T-helper 22 cell (primary cell): ENCODE data around the gene STIM2.
A peak's percentile ranks its signal among the peaks of the same experiment; 100 is the strongest.
"Not testable (repeated sequence)": the region's sequence is repeated elsewhere in the genome, so short reads cannot be mapped to it uniquely, and the experiment has no call there.

Experiments used
- DNase-seq: peaks from one replicate; pipeline ENCODE4 v3.0.0-alpha.2; 2020; ENCODE audit warnings: low read depth

The STIM2 gene

GRCh38 chr4:26867914-26868684 lies 7.5 kb downstream of the STIM2 start:
- no peak for DNase-seq

DNA sequence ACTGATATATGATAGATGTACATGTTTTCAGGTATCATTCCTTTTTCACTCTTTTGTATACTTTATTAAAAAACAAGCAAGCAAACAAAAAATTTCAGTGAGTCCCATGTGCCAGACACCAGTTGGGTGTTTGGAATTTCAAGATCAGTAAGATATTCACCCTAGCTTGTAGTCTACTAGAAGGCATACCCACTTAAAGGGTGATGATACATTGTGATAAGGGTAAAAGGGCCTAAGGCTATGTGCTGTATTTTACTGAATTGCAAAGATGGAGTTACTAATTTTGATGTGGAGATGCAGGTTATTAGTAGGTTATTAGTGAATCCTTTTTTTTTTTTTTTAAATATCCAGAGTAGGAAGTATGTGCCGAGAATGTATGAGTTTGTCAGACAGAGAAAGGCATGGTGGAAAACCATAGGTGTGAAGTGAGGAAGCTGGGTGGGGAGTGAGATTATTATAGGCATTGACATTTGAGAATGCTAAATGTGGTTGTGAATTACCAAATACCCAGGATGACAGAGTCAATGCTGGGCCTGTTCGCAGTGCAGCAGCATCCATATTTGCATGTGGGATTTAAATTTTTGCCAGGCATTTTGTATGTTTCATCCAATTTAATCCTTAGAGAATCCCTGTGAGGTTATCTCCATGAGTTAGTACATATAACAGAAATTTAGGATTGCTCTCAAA lies 10.1 kb downstream of the STIM2 start:
- no peak for DNase-seq

DNA sequence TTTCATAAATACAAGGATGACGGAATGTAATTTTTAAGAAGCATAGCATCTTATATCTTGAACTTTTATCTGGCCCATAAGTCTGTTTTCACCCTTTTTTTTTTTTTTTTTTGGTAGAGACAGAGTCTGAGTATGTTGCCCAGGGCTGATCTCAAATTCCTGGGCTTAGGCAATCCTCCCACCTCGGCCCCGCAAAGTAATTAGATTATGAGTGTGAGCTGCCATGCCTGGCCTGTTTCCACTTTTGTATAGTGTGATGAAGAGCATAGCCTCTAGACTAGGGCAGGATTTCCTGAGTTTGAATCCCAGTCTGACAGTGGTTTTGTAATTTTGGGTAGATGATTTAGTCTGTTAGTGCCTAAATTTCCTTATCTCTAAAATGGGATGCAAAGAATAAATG lies 11.0 kb downstream of the STIM2 start:
- DNase-seq, result no peak

- DNase-seq, result peak; percentile 56
Measured at GRCh38 chr4:26873391-26874026, 12.9 kb downstream of the STIM2 start.

GRCh38 chr4:26874110-26874509 lies 13.5 kb downstream of the STIM2 start:
- DNase-seq, result no peak

- no peak for DNase-seq
Measured at GRCh38 chr4:26877406-26877805, 16.8 kb downstream of the STIM2 start.

- no peak for DNase-seq
Measured at GRCh38 chr4:26877961-26878360, 17.3 kb downstream of the STIM2 start.

DNA sequence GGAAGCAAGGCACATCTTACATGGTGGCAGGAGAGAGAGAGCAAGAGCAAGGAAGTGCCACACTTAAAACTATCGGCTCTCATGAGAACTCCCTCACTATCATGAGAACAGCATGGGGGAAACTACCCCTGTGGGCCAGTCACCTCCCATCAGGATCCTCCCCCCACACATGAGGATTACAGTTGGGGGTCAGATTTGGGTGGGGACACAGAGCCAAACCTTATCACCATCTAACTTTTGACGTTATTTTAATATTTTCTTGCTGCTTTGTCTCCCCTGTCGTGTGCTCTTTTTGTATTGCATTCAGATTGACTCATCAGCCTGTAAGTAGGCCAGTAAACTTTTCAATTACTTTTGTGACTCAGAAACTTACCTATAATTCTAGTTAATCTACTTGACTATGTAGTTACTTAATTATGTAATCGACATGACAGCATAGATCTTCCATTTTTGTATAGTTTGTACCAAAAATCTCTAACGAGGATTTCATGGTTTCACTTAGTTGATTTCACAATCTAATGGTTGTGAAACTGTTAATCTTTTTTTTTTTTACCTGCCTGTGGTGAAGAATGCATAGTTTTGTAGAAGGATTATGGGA lies 18.3 kb downstream of the STIM2 start:
- DNase-seq, result no peak

DNA sequence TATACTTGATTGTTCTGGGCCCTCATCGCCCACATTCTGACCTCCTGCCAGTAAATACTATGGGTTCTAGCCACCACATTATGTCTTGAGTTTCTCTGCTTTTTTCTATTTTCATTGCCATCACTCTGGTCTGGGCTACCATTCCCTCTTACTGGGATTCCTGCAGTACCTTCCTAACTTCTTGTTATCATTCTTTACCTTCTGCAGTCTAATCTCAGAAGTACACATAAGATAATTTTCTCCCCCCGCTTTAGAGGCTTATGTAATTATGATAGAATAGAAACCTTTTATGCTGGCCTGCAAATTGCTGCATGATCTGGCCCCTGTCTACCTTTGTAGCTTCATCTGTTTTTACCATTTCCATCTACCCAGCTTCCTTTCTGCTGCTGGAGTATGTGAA lies 19.2 kb downstream of the STIM2 start:
- no peak for DNase-seq

DNA sequence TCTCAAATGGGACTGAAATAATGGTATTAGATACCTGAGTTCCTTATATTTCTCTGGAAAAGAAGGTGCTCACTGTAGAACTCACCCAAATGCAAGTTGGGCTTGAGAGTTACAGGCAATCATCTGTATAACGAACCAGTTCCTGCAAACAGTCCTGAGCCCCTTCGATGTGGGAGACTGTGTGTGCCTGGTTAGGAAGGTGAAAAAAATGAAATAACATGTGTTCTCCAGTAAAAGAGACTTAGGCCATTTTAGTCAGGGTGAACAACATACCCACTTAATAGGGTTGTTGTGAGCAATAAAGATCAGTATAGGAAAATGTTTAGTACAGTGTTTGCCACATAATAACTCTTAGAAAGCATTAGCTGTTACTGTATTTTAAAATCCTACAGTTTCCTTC lies 23.4 kb downstream of the STIM2 start:
- no peak for DNase-seq

DNA sequence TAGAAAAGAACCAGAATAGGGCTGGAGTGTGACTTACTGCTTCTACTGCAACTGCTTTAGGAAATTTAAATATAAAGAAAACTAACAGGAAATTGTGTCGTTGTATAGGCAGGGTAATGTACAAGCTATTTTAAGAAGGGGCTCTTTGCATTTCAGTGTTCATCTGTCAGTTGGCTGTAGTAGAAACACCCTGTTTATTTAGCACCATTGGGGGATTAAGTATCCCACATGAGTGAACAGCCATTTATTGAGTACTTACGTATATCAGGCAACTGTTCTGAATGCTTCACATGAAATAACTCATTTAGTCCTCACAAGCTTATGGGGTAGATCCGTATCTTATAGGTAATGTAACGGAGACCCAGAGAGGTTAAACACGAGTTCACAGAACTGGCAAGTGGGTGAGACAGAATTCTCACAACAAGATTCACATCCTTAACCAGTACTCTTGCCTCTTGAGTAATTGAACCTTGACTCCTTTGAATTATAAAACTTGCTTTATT lies 23.9 kb downstream of the STIM2 start:
- DNase-seq, result no peak

- no peak for DNase-seq
Measured at GRCh38 chr4:26885912-26886274, 25.3 kb downstream of the STIM2 start.

- DNase-seq, result no peak
Measured at GRCh38 chr4:26887143-26887542, 26.5 kb downstream of the STIM2 start.

DNA sequence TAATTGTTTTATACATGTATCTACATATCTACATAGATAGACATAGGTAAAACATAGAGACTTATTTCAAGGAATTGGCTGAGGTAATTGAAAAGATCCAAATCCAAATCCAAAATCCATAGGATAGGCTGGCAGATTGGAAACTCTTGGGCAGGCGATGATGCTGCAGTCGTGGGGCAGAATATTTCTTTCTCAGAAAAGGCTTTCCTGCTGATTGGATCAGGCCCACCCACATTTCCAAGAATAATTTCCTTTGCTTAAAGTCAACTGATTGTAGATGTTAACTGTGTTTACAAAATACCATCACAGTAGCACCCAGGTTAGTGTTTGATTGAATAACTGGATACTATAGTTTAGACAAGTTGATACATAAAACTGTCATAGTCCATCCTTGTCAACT lies 27.2 kb downstream of the STIM2 start:
- no peak for DNase-seq

- DNase-seq, result no peak
Measured at GRCh38 chr4:26889356-26889755, 28.7 kb downstream of the STIM2 start.

DNA sequence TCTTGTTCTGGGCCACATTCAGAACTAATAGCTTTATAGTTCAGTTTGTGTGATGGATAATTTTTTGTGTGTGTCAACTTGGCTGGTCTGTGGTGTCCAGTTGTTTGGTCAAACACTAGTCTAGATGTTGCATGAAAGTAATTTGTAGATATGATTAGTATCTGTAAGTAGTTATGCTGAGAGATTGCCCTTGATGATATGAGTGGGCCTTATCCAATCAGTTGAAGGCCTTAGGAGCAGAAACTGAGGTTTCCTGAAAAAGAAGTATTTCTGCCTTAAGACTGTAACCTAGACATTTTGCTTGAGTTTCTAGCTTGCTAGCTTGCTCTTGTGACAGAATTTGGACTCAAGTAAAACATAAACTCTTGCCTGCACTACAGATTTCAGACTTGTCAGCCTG lies 30.4 kb downstream of the STIM2 start:
- DNase-seq, result no peak

DNA sequence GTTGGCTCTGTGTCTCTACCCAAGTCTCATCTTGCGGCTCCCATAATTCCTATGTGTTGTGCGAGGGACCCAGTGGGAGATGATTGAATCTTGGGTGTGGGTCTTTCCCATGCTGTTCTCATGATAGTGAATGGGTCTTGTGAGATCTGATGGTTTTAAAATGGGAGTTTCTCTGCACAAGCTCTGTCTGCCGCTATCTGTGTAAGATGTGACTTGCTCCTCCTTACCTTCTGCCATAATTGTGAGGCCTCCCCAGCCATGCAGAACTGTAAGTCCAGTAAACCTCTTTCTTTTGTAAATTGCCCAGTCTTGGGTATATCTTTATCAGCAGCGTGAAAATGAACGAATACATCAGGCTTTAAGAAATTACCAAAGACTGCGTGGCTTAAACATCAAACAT lies 31.2 kb downstream of the STIM2 start:
- no peak for DNase-seq

GRCh38 chr4:26892480-26893150 lies 32.0 kb downstream of the STIM2 start:
- DNase-seq, result no peak

- DNase-seq, result no peak
Measured at GRCh38 chr4:26893491-26893890, 32.9 kb downstream of the STIM2 start.

DNA sequence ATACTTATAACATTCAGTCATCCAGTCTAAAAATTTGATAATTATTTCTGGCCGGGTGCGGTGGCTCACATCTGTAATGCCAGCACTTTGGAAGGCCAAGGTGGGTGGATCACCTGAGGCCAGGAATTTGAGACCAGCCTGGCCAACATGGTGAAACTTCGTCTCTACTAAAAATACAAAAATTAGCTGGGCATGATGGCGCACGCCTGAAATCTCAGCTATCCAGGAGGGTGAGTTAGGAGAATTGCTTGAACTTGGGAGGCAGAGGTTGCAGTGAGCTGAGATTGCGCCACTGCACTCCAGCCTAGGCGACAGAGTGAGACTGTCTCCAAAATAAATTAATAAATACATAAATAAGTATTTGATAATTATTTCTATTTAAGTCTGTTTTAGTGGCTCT lies 34.2 kb downstream of the STIM2 start:
- not testable (repeated sequence) for DNase-seq

GRCh38 chr4:26896636-26897035 lies 36.0 kb downstream of the STIM2 start:
- DNase-seq, result no peak

- no peak for DNase-seq
Measured at GRCh38 chr4:26899991-26900390, 39.4 kb downstream of the STIM2 start.
